CD14-positive monocyte (primary cell): Measurements from ENCODE around the gene STARD3. TPM values are rescaled to one million over a fixed set of nuclear protein-coding genes. Genes with fewer than 3 reads are reported as not detected.

ENCODE experiments used
- DNase-seq, 3 donors: peaks; one replicate each; pipeline ENCODE4 v3.0.0-alpha.2; 2011 to 2022
- H2AFZ ChIP-seq: 2 replicates; pipeline ENCODE4 v1.6.0; 2012; ENCODE audit warnings: mild to moderate bottlenecking, low read depth, low read length, inconsistent platforms; ENCODE audit not compliant: insufficient read depth, poor library complexity, severe bottlenecking
- H3K27ac ChIP-seq, 2 donors: 1 replicate in 1 of 2; 2 replicates in 1 of 2; pipeline ENCODE4 v1.5.1; 2012 to 2013; ENCODE audit warnings: low read length in 2 of 2, control low read depth in 1 of 2, inconsistent platforms in 1 of 2, low read depth in 1 of 2, mild to moderate bottlenecking in 1 of 2
- H3K27me3 ChIP-seq, 2 donors: one replicate each; pipeline versions ENCODE4 v1.6.0 to v1.6.1; 2011 to 2013; ENCODE audit warnings: low read length in 2 of 2; ENCODE audit not compliant: control insufficient read depth in 2 of 2, insufficient read depth in 2 of 2
- H3K36me3 ChIP-seq, 2 donors: replicated peaks in 1 of 2; 1 replicate in 1 of 2; 2 replicates in 1 of 2; pipeline versions ENCODE4 v1.5.1 to v1.6.1; 2012 to 2013; ENCODE audit warnings: low read length in 2 of 2, control low read depth in 1 of 2, inconsistent platforms in 1 of 2, mild to moderate bottlenecking in 1 of 2; ENCODE audit not compliant: insufficient read depth in 2 of 2, control insufficient read depth in 1 of 2
- H3K4me1 ChIP-seq, 2 donors: 1 replicate in 1 of 2; 2 replicates in 1 of 2; pipeline versions ENCODE4 v1.5.1 to v1.6.1; 2012 to 2013; ENCODE audit warnings: low read length in 2 of 2, control low read depth in 1 of 2, inconsistent platforms in 1 of 2, mild to moderate bottlenecking in 1 of 2, moderate library complexity in 1 of 2; ENCODE audit not compliant: insufficient read depth in 2 of 2, control insufficient read depth in 1 of 2
- H3K4me2 ChIP-seq: replicated peaks from 2 replicates; pipeline ENCODE3; 2012; ENCODE audit warnings: low read length, moderate library complexity, mild to moderate bottlenecking; ENCODE audit not compliant: poor library complexity, severe bottlenecking; ENCODE audit errors: extremely low read depth
- H3K4me3 ChIP-seq, 3 experiments: fragments of 200-600 bp in 1 of 3; sonication (generic) in 1 of 3; replicated peaks in 1 of 3; 1 replicate in 2 of 3; 2 replicates in 1 of 3; pipeline ENCODE4 v1.5.1; 2011 to 2013; ENCODE audit warnings: low read length in 3 of 3, mild to moderate bottlenecking in 3 of 3, control low read depth in 2 of 3, low read depth in 2 of 3, inconsistent platforms in 1 of 3, moderate library complexity in 1 of 3
- H3K79me2 ChIP-seq: 2 replicates; pipeline ENCODE4 v1.6.0; 2012; ENCODE audit warnings: mild to moderate bottlenecking, control low read depth, inconsistent platforms, low read length, moderate library complexity; ENCODE audit not compliant: insufficient read depth
- H3K9ac ChIP-seq: 2 replicates; pipeline ENCODE4 v1.6.0; 2017; ENCODE audit warnings: low read length, mild to moderate bottlenecking; ENCODE audit not compliant: insufficient read depth, poor library complexity, severe bottlenecking
- H3K9me3 ChIP-seq, 2 donors: replicated peaks in 1 of 2; 1 replicate in 1 of 2; 2 replicates in 1 of 2; pipeline versions ENCODE4 v1.5.1 to v1.6.1; 2012 to 2013; ENCODE audit warnings: low read length in 2 of 2, control low read depth in 1 of 2; ENCODE audit not compliant: control insufficient read depth in 1 of 2, insufficient read depth in 1 of 2
- H4K20me1 ChIP-seq: 2 replicates; pipeline ENCODE4 v1.6.0; 2012; ENCODE audit warnings: mild to moderate bottlenecking, low read length, control low read depth, moderate library complexity; ENCODE audit not compliant: insufficient read depth
- H3K27ac Mint-ChIP-seq, 7 donors: one replicate each; pipeline ENCODE4 v1.8.0; 2020; ENCODE audit warnings: mild to moderate bottlenecking in 7 of 7, mixed read lengths in 7 of 7, moderate library complexity in 6 of 7, inconsistent platforms in 2 of 7
- H3K27me3 Mint-ChIP-seq, 3 donors: one replicate each; pipeline ENCODE4 v1.8.0; 2021 to 2022; ENCODE audit warnings: low read depth in 3 of 3, mild to moderate bottlenecking in 3 of 3, mixed read lengths in 3 of 3, moderate library complexity in 3 of 3, inconsistent platforms in 1 of 3
- H3K36me3 Mint-ChIP-seq, 2 donors: one replicate each; pipeline ENCODE4 v1.8.0; 2020; ENCODE audit warnings: mixed read lengths in 2 of 2, inconsistent platforms in 1 of 2, mild to moderate bottlenecking in 1 of 2
- H3K4me1 Mint-ChIP-seq: one replicate; pipeline ENCODE4 v1.8.0; 2020; ENCODE audit warnings: mild to moderate bottlenecking, mixed read lengths
- H3K4me3 Mint-ChIP-seq, 2 donors: one replicate each; pipeline ENCODE4 v1.8.0; 2020; ENCODE audit warnings: mild to moderate bottlenecking in 2 of 2, mixed read lengths in 2 of 2, moderate library complexity in 1 of 2
- H3K9me3 Mint-ChIP-seq, 7 donors: one replicate each; pipeline ENCODE4 v1.8.0; 2020 to 2022; ENCODE audit warnings: mixed read lengths in 7 of 7, mild to moderate bottlenecking in 6 of 7, moderate library complexity in 6 of 7, inconsistent platforms in 2 of 7
- CTCF ChIP-seq: fragments of 200-600 bp; IDR thresholded peaks from one replicate; pipeline ENCODE4 v1.8.0; 2022; ENCODE audit warnings: antibody characterized with exemption, mild to moderate bottlenecking
- WGBS: methylation state at CpG from one replicate; pipeline ENCODE4 v1.1.5; 2013; ENCODE audit warnings: missing lambda C conversion rate; ENCODE audit not compliant: insufficient coverage; 5-methylcytosine and 5-hydroxymethylcytosine counted together
- intact Hi-C, 2 donors: fragments of 100-400 bp; cut with micrococcal nuclease; formaldehyde crosslinking; loops; one replicate each; pipeline versions ENCODE4 v1.15.0 to v1.15.1; 2023
- polyA plus RNA-seq, 3 donors: library from polyadenylated mRNA; depleted of rRNA in 1 of 3; unstranded in 2 of 3; stranded (reverse) in 1 of 3; fragments of 300-500 nt in 2 of 3; fragments of >200 nt in 1 of 3; fragmentation: Illumina TruSeq in 2 of 3; gene quantifications; 1 replicate in 2 of 3; 2 replicates in 1 of 3; pipeline ENCODE4 v1.2.3, GENCODE V29; 2012 to 2021

Gene STARD3
- polyA plus RNA-seq, 3 donors = 35.1 to 114 (median 45.3) TPM

GRCh38 chr17:39595294-39595693 lies 41.6 kb upstream of the STARD3 start:
- peaks cover 57 to 79% of the 10 kb centered on the region in 2 donors for H3K27me3 ChIP-seq
- H3K27ac ChIP-seq = no peak overlapping the region
- Mint-ChIP-seq H3K9me3 (peaks cover 0 to 19% (median 3%) of the 10 kb centered on the region in 7 donors), H3K27me3 (peaks cover 83 to 91% (median 87%) of the 10 kb centered on the region in 3 donors), H3K36me3 (peaks cover 0 to 2% of the 10 kb centered on the region in 2 donors), H3K27ac (no peak overlapping the region), H3K4me3 (peak overlapping the region in 1 of 2 donors; percentile 78), H3K4me1 (peaks cover 8% of the 10 kb centered on the region)
- H3K9ac ChIP-seq = no peak overlapping the region
- intact Hi-C loops = no loop called here
- no peak overlapping the region for H3K4me3 ChIP-seq
- peaks cover 0 to 21% of the 10 kb centered on the region in 2 donors for H3K9me3 ChIP-seq
- WGBS = 0% methylated on average over 2 of the region's 4 CpGs
- H3K4me1 ChIP-seq = no peaks in the 10 kb centered on the region
- H3K79me2 ChIP-seq = no peaks in the 10 kb centered on the region
- DNase-seq = no peak
- no peak overlapping the region for H2AFZ ChIP-seq
- no peaks in the 10 kb centered on the region for H3K36me3 ChIP-seq
- TF ChIP-seq CTCF = no peak
- no peaks in the 10 kb centered on the region for H4K20me1 ChIP-seq
- H3K4me2 ChIP-seq = no peak overlapping the region

DNA sequence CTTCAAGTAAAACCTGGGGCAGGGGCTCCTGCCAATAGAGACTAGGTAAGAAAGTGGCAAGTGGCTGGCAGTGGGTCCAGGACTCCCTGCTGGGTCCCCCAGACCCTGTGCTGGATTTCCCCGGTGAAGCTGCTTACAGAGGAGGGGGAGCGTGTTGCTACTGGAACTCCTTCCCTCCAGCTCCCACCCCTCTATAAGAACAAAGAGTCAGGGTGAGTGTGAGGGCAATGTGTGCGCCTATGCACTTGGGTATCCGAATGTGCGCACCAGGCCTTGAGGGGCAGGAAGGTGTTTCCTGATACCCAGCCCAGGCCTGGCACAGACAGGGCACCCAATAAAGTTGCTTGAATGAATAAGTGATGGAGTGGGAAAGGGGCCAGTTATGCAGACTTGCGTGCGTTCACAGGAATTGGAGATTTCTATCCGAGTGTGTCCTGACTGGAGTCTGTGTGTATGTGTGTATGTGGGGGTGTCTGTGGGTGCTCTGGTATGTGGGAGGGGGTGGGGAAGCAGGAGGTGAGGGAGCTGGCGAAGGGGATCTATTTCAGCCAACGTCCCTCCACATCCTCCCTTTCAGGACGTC lies 40.9 kb upstream of the STARD3 start:
- no peak overlapping the region for H3K27ac Mint-ChIP-seq
- 24% methylated on average over 6 of the region's 11 CpGs for WGBS
- peaks cover 0 to 21% (median 3%) of the 10 kb centered on the region in 7 donors for H3K9me3 Mint-ChIP-seq
- no peak for TF ChIP-seq CTCF
- intact Hi-C loops = no loop called here
- Histone ChIP-seq H3K36me3 (no peaks in the 10 kb centered on the region), H3K9me3 (peaks cover 0 to 26% of the 10 kb centered on the region in 2 donors), H3K27me3 (peaks cover 64 to 87% of the 10 kb centered on the region in 2 donors), H2AFZ (no peak overlapping the region), H3K4me3 (no peak overlapping the region), H3K79me2 (no peaks in the 10 kb centered on the region), H3K9ac (no peak overlapping the region), H3K27ac (no peak overlapping the region), H3K4me1 (no peaks in the 10 kb centered on the region), H3K4me2 (no peak overlapping the region), H4K20me1 (no peaks in the 10 kb centered on the region)
- H3K4me3 Mint-ChIP-seq = peak overlapping the region in 1 of 2 donors; percentile 78
- DNase-seq = no peak
- peaks cover 0 to 2% of the 10 kb centered on the region in 2 donors for H3K36me3 Mint-ChIP-seq
- H3K4me1 Mint-ChIP-seq = peaks cover 8% of the 10 kb centered on the region
- H3K27me3 Mint-ChIP-seq = peaks cover 90 to 94% (median 91%) of the 10 kb centered on the region in 3 donors
